NCI-H2196 (cell line): Measurements from ENCODE around the gene STAP2.

Experiments used
- DNase-seq: peaks from one replicate; lab custom pipeline; 2025; ENCODE audit not compliant: unreplicated experiment; lab: John Stamatoyannopoulos, UW

STAP2 gene

DNA sequence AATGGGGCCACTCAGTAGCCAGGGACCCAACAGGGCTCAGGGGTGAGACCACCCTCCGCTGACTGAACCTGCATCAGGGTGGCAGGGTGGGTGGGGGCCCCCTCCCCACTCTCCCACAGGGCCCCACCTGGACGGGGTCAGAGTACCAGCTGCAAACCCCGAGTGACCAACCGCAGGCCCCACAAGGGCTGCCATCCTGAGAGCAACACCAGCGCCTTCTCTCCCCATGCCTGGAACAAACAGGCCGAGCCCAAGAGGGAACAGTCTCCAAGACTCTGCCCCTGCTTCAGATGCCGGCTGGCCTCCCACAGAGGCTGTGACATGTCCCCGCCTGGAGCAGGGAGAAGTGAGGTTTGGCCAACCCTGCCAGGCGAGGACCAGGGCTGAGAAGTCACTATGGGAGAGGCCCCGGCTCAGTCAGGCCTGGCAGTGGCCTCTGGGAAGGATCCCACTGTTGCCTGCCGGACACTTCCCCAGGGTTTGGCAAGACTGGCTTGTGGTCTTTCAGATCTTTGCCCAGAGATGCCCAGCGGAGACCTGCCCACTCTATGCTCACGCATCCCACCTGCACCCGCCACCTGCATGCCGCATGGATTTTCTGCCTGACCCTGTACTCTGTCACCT is 31.9 kb upstream of the STAP2 start:
- DNase-seq = no peak

DNA sequence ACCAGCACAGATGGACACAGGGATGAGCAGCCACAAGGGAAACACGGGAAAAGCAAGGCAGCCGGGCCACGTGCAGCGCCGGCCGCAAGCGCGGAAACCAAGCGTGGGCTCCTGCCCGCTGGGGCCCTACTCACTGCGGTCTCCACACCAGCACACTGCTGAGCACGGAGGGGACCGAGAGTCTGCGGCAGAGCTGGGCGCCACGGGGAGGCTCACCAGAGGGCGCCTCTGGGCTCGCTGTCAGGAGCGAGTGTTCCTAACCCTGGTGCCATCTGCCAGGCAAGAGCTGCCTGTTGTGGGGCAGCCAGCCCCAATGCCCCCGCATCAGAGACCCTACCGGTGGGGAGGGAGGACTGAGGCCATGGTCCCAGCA is 31.2 kb upstream of the STAP2 start:
- DNase-seq = no peak

DNA sequence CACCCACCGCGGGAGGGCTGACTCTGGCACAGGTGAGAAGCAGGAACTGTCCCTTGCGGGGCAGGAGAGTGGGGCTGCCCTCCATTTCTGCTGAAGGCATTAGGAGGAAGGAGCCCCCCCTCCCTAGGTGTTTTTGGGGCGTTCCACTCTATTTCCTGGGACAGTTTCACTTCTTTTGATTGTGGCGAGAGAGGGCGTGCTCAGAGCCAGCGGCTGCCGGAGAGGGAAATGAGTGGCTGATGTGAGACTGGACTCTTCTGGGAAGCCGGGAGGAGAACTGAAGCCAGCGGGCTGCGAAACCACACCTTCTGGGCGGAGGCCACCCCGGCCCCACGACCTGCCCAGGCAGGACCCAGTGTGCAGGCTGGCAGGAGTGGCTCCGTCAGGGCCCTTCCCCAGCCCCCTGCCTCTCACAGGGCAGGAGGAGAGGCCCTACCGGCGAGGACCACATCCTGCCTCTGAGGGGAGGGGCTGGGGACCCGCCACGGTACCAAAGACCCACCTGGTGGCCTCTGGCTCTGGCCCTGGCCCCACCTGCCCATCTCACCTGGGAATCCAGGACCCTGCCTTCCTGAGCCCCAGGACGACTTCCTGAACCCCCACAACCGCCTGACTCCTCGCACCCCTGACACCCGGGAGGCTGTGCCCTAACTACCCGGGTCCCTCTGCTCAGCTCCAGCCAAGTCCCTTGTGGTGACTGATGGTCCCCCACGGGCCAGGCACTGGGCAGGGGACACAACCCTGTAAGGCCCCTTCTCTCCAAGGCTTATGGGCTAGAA is 30.7 kb upstream of the STAP2 start:
- DNase-seq = peak; percentile 73

DNA sequence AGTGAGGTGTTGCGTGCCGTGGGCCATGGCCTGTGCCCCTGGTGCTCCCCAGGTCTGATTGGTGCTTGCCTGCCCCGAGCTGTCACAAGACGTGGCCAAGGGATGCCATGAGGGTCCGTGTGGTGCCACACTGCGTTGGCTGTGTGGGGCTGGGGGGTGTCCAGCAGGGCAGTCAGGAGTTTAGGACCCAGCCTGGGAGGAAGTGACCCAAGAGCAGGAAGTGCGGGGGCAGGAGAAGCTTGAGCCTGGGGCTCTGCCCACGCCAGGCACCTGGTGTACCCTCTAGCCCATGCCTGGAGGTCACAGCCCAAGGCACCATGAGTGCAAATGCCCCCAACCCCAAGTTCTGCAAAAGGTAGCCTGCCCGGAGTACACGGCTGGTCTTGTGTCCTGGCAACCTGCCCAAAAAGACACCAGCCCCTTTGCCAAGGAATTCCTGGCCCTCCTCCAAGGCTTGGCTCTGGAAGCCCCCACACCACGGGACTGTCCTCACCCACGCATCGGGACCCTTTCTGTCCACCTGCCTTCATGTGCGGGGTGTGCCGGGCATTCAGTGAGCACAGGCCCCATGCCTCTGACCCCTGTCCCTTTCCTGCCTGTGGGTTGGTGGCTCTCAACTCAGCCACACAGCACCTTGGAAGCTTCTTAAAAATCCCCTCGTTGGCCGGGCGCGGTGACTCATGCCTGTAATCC is 29.6 kb upstream of the STAP2 start:
- DNase-seq = no peak

DNA sequence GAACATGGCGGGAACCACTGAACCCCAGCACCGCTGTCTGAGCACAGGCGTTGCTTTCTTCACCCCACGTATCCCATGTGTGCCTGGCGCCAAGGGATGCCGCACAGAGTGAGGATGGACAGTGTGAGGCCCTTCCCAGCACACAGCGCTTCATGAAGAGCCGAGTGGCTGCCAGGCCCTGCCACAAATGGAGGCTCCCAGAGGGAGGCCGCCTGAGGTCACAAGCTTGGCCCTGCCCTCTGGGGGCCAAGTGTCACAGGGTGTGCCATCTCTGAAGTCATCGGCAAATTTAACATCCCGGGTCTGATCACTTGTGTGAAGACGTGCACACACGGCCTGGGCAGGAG is 29.1 kb upstream of the STAP2 start:
- DNase-seq = no peak

DNA sequence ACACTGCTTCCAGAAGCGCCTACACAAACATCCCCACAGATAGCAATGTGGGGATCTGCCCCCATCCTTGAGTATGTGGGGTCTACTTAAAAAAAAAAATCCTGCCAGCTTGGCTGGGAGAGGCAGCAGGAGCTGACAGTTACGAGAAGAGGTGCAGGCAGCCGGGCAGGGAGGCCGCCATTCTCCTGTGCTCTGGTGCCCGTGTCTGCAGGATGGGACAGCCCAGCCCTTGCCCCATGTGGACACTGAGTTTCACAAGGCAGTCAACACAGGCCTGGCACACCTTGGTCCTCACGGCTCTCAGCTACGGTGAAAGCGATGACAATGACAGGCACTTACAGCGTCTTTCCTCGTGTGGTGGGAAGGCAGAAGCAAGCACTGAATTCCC is 28.7 kb upstream of the STAP2 start:
- DNase-seq = no peak

DNA sequence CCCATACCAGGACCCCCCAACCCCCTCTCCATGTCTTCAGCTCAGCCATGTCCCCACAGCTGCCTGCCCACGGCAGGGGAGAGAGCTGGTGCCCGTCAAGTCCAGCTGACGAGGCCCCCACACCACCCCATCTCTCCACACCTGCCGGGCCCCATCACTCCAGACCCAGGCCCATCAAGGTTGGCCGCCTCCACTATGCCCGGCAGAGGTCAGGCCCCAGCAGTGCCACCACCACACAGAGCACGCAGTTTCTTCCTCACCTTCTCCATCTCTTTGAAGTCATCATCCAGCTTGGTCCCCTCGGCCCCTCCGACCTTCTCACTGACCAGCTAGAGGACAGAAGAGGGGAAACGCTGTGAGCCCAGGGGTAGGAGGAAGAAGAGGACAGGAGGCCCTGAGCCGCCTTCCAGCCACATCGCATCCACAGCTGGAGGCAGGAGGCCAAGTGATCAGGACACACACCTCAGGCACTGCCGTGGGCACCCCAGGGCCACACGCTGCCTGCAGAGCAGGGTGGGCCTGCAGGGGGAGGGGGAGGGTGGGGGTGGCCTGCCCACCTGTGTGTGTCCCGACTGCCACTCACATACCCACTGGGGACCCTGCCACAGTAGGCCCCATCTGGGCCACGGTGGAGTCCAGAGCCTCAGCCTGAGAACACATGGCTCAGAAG is 28.2 kb upstream of the STAP2 start:
- DNase-seq = no peak

DNA sequence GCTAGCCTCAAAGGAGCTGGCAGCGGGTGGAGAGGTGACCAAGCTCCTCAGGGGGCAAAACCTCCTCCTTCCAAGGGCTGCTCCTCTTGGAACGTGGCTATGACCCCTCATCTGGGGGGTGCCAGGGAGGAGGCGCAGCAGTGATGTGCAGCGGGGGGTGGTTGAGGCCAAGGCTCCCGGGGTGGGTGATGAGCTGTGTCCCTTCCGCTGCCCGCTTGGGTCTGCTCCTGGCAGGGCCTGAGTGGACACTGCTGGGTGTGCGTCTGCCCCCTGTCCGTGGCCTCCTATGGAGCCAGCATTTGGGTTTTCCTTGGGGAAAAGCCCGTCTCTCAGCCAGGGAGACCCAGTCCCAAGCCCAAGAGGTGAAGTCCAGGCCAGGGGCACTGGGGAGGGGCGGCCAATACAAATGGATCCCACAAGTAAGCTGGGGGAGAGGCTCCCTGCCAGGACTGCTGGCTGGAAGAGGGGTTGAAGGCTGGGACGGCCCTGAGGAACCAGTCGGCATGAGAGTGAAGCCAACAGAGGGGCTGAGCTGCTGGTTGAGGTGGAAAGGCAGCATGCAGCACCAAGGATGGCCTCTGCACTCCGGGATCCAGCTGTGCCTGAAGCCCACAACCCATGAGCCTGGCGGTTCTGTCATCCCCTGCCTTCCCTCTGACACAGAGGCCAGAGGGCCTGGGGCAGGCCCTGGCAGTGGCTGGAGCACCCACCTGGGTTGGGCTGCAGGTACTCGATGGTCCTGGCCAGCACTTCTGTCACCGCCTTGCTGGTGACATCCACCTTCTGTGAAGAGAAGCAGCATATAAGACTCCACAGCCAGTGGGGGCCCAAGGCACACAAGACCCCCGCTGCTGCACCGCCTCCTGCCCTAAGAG is 27.4 kb upstream of the STAP2 start:
- DNase-seq = no peak

DNA sequence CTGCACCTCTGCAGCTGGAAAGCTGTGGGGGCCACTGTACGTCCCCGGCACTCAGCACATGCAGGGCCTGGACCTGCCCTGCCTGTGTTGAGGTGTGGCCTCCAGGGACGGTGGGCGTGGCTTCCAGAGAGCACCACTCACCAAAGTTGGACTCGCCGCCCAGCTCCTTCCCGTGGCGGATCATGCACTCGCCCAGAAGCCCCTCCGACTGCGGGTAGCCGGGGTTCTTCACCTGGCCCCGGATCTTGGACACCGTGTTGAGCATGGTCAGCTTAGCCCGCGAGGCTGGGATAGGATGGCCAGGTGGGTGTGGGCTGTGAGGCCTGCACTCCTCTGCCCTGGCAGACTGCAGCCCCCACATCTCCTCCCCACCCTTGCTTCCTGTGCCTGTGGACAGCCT is 26.7 kb upstream of the STAP2 start:
- no peak for DNase-seq

DNA sequence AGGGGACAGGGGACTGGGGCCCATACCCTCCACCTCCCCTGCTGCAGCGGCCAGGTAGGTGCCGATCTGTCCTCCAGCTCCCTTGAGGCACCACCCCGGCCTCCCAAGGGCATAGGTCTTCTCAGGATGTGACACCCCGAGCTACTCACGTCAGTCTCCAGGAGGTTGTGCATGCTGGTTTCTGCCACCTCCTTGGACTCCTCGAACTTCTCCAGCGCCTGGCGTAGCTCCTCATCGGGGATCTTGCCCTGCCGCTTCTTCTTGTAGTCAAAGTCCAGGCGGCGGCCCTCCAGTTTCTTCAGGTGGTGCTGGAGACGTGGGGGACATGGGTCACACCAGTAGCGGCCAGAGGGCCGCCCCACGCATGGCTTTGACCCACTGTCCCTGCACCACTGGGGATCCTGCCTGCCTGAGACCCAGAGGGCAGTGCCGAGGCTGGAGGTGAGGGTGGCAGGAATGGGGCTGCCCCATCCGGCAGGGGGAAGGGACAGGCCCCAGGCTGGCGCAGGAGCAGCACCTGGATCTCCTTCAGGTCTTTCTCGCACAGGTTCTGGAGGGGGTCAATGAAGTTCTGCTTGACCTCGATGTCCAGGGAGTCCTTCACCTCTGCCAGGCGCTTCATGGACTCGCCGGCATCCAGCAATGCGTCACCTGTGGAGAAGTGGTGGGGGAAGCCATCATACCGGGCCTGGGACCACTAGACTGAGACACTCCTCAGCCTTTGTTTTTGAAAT is 25.1 kb upstream of the STAP2 start:
- DNase-seq = no peak

DNA sequence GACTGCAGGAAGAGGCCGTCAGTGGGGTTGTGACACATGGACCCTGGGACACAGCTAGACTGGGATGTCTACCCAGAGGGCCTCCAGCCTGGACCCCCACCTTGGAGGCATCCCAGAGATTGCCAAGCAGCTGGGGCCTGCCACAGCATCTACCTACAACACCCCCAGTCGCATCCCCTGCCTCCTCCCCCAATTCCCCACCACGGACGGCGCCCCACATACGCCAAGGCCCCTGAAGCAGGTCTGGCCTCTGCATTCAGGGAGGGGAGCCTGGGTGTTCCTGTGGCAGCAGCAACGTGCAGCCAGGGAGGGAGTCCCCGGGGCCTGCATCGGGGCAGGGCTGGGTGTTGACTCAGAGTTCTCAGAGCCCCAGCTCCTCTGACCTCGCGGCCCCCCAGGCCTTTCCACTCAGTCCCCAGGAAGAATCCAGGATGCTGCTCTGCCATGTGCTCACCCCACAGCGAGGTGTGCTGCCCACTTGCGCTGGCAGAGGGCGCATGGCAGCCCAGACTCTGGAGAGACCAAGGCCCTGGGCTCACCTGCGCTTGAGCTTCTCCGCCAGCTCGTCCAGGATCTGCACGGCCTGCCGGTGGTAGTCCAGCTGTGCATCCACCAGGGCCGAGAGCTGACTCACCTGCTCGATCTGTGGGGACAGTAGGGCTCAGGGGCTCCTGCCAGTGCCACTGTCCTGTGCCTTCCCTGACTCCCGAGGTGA is 24.4 kb upstream of the STAP2 start:
- peak; percentile 28 for DNase-seq

DNA sequence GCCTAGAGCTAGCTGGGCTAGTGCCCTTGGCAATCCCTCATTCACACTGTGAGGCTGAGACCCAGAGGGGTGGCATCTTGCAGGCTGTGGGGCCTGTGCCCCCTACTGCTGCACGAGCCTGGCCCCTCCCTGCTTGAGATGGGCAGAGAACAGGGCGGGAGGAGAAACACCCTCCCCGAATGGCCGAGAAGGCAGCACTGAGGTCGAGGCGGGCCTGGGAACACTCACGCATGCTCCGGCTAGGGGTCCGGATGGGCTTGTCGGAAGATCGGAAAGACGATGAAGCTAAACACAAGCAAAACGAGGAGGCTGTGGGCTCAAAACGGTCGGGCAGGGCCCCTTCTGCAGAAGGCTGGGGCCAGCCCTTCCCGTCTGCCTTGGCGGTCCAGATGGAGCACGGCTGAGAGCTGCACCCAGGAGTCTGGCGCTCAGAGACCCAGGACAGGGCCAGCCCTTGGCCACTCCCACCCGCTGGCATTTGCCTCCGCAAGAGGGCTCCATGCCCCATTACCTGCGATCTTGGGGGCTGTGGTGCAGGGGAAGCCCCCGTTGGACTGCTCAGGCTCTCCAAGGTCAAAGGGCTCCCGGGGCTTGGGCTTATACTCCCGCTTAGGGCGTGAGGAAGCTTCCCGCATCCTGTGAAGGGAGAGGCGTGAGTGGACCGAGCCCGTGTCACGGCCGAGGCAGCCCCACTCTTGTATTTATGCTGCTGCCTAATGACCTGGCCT is 23.6 kb upstream of the STAP2 start:
- DNase-seq = no peak

DNA sequence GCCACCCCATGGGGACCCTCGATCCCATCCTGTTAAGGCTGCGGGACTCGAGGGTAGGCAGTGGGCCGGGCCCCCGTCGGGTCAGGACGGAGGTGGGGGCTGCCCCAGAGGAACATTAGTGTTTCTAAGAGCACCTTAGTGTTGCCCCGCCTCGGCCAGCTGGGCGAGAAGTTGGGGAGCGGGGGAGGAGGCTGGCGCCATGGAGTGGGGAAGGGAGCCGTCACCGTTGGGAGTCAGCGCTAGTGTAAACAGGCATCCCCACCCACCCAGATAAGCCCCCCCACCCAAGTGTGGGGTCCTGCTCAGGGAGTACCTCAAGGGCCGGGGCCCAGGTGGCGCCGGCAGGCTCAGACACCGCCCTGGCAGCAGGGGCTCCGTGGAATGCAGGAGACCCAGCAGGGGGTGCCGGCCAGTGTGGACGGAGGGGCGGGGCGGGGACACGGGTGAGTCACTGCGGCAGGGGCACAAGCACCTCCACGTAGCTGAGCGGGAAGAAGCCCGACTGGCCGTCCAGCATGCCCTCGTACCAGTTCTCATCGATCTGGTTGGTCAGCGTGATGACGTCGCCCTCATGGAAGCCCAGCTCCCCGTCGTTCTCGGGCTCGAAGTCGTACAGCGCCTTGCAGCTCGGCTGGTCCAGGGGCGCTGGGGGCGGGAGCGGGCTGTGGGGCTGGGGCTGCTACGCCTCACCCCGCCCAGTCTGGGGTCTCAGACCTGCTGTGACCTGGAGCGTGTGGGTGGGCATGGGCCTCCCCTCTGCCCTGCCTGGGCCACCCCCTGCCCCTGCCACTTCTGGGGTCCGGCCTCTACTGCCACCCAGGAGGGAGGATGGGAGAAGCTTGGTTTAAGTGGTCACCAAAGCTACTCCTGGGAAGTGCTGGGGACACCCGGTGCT is 22.8 kb upstream of the STAP2 start:
- no peak for DNase-seq

DNA sequence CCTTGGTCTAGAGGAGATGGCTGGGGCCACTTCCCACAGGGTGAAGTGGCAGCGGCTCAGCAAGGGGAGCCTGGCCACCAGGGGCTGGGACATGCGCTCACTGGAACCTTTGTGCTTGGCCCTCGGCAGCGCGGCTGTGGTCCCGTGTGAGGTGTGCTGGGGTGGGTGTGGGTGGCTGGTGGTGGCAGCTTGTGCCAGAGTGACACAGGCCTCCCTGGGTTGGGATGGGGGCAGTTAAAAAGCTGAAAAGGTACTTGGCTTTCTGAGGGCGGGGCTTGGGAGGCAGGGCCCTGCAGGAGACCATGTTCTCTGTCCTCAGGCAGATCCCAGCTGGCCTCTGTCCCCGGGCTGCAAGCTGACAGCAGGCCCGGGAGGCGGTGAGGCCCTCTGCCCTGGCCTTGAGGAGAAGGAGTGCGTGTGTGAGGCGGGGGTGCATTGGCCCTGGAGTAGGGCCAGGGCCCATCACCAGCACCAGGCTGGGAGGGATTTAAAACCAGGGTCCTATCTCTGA is 22.1 kb upstream of the STAP2 start:
- no peak for DNase-seq

DNA sequence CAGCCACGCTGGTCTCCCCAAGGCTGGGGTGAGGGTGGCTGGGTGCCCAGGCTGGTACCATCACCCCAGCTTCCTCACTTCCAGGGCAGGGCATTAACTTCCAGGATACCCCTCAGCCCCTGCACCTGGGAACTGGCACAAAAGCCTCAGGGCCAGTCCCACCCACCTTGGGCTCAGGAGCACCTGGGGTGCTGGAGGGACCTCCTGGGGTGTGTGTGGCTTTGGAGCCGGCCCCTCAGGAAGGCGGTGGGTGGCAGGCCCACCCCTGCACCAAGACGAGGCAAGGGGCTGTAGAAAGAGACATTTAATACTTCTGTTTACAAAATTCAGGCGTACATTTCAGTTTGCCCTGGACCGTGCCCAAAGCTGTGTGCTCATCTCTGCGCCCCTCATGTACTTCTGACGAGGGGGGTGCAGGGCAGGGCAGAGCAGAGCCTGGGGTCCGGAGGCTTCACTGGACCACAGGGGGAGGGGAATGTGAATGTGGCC is 21.5 kb upstream of the STAP2 start:
- no peak for DNase-seq

DNA sequence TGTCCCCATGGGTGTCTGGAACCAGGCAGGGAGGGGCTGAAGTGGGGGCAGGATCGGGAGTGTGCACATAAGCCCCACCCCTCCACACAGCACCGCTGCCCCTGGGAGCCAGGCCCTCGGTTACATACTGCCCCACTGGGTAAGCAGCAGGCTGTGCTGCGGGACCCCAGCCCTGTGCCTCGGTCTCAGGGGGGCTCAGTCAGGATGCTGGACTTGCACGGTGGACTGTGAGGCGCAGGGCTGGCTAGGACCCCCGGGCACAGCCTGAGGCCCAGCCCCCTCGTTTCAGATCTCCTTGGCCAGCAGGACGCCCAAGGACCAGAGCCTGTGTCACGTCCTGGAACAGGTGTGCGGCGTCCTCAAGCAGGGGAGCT is 21.0 kb upstream of the STAP2 start:
- DNase-seq = no peak

DNA sequence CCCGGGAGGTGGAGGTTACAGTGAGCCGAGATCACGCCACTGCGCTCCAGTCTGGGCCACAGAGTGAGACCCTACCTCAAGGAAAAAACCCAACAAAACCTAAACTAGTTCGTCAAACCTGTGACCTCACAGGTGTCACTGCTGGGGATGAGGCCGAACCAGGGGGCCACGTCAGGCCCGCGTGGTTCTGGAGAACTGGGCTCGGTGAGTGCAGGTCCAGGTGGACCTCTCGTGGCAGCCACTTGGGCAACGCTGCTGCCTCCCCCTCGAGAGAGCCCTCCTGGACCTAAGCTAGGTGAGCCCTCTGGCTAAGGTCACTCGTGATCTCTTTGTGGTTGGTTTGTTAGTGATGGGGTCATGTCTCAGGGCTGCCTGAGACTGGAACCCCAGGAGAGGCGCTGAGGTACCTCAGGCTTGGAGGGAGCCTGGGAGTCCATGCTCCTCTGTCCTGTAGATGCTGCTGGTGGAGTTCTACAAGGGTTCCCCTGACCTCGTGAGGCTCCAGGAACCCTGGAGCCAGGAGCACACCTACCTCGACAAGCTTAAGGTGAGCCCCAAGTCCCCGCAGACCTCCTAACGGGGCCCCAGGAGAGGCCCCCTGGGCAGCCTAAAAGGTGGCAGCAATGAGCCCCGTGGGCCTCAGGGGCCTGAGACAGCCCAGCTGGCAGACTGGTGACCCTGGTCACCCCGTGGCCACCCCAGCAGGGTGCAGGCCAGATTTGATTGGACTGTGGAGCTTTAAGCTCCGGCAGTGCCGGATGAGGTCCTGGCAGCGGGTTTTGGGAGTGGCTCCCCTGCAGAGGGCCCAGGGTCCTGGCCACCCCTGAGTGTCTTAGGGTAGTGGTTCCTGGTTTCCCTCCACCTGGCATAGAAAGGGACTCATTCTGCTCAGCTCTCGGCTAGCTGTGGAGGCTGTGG is 20.3 kb upstream of the STAP2 start:
- DNase-seq = no peak
